Endothelial cell (in vitro differentiated cells): Measurements from ENCODE around the gene ANGPTL4. TPM values are rescaled to one million over a fixed set of nuclear protein-coding genes. Genes with fewer than 3 reads are reported as not detected.
A peak's percentile ranks its signal among the peaks of the same experiment; 100 is the strongest.

Experiments used
- DNase-seq: peaks from one replicate; pipeline ENCODE4 v3.0.0; 2021; ENCODE audit warnings: low spot score
- H3K27ac Mint-ChIP-seq: one replicate; pipeline ENCODE4 v1.8.0; 2021; ENCODE audit warnings: mixed read lengths, inconsistent platforms; ENCODE audit not compliant: unreplicated experiment
- H3K27me3 Mint-ChIP-seq: one replicate; pipeline ENCODE4 v1.8.0; 2021; ENCODE audit warnings: mild to moderate bottlenecking, moderate library complexity, mixed read lengths, inconsistent platforms; ENCODE audit not compliant: unreplicated experiment
- H3K36me3 Mint-ChIP-seq: one replicate; pipeline ENCODE4 v1.8.0; 2021; ENCODE audit warnings: mild to moderate bottlenecking, low read depth, mixed read lengths, inconsistent platforms; ENCODE audit not compliant: unreplicated experiment
- H3K4me1 Mint-ChIP-seq: one replicate; pipeline ENCODE4 v1.8.0; 2021; ENCODE audit warnings: mild to moderate bottlenecking, mixed read lengths, inconsistent platforms; ENCODE audit not compliant: unreplicated experiment
- H3K4me3 Mint-ChIP-seq: one replicate; pipeline ENCODE4 v1.8.0; 2021; ENCODE audit warnings: mild to moderate bottlenecking, mixed read lengths, inconsistent platforms; ENCODE audit not compliant: unreplicated experiment
- H3K9me3 Mint-ChIP-seq: one replicate; pipeline ENCODE4 v1.8.0; 2021; ENCODE audit warnings: mixed read lengths, inconsistent platforms; ENCODE audit not compliant: unreplicated experiment
- CTCF ChIP-seq: fragments of 200-600 bp; sonication (generic); IDR thresholded peaks from one replicate; pipeline ENCODE4 v1.5.0; 2021; ENCODE audit warnings: antibody characterized with exemption; ENCODE audit not compliant: unreplicated experiment
- total RNA-seq: library from RNA; stranded (reverse); fragmentation: NEBNext Ultra II Directional; extraction: Animal tissue kit (Norgen Biotek cat#: 25700); gene quantifications from one replicate; pipeline ENCODE4 v1.2.1, GENCODE V29; 2021; ENCODE audit not compliant: unreplicated experiment

The ANGPTL4 gene
- total RNA-seq, 1 donor from 2014 or later = 14.3 TPM

DNA sequence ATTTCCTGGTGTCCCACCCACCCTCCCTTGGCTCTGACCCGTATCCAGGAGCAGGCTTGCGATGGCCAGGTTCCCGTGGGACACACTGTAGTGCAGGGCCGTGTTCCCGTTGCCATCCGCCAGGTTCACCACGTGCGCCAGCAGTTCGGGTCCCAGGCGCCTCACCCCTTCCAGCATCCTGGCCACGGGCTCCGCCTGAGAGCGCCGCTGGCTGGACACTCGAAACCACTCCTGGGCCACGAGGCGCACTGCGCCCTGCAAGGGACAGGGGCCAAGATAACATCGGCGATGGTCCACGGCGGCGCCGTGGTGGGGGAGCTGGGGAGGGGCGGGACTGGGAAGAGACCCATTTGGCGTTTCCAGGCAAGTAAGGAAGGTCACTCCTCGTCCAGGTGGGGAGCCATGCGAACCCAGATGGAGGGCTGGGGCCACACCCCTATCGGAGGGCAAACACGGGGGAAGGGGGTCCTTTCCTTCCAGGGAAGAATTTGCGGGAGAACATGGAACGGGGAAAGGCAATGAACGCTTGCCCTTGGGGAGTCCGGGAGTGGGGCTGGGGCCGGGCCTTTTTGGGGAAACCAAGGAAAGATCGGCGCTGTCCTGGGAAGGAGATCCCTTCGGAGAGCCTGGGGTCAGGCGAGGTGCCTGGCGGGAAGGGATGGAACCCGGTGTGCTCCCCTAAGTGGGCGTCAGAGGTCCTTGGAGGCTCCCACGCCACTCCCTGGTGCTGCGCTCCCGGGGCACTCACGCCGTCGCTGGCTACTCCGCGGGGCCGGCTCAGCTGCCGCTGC lies 30.8 kb upstream of the ANGPTL4 start:
- DNase-seq = no peak
- Mint-ChIP-seq H3K36me3 (peaks cover 30% of the 10 kb centered on the region), H3K27me3 (peaks cover 24% of the 10 kb centered on the region), H3K27ac (no peak overlapping the region), H3K9me3 (no peaks in the 10 kb centered on the region), H3K4me1 (peaks cover 22% of the 10 kb centered on the region), H3K4me3 (no peak overlapping the region)
- TF ChIP-seq CTCF = no peak

GRCh38 chr19:8333767-8334457 lies 30.0 kb upstream of the ANGPTL4 start:
- Mint-ChIP-seq H3K27ac (no peak overlapping the region), H3K4me3 (peak overlapping the region; percentile 67), H3K9me3 (no peaks in the 10 kb centered on the region), H3K36me3 (peaks cover 27% of the 10 kb centered on the region), H3K27me3 (peaks cover 22% of the 10 kb centered on the region), H3K4me1 (peaks cover 22% of the 10 kb centered on the region)
- TF ChIP-seq CTCF = no peak
- DNase-seq = no peak

- Mint-ChIP-seq H3K9me3 (no peaks in the 10 kb centered on the region), H3K4me3 (peak overlapping the region; percentile 67), H3K27me3 (peaks cover 22% of the 10 kb centered on the region), H3K36me3 (peaks cover 27% of the 10 kb centered on the region), H3K4me1 (peaks cover 26% of the 10 kb centered on the region), H3K27ac (no peak overlapping the region)
- no peak for TF ChIP-seq CTCF
- peak; percentile 49 for DNase-seq
These were observed 29.3 kb upstream of the ANGPTL4 start for GRCh38 chr19:8334458-8335342.

- no peaks in the 10 kb centered on the region for H3K9me3 Mint-ChIP-seq
- H3K4me3 Mint-ChIP-seq = peak overlapping the region; percentile 66
- H3K27ac Mint-ChIP-seq = no peak overlapping the region
- H3K4me1 Mint-ChIP-seq = peaks cover 29% of the 10 kb centered on the region
- H3K27me3 Mint-ChIP-seq = peaks cover 18% of the 10 kb centered on the region
- DNase-seq = no peak
- no peak for TF ChIP-seq CTCF
- peaks cover 19% of the 10 kb centered on the region for H3K36me3 Mint-ChIP-seq
These were observed 28.4 kb upstream of the ANGPTL4 start for GRCh38 chr19:8335343-8336071.
